Lower lobe of right lung (tissue), 2 donors: ENCODE measurements around the gene SLC8A1. TPM values are rescaled to one million over a fixed set of nuclear protein-coding genes. Genes with fewer than 3 reads are reported as not detected.

ENCODE experiments used
- ATAC-seq, 2 donors: fragments of 200-7000 bp; cut with Tn5 transposase; one replicate each; pipeline ENCODE4 v1.9.1; 2020 to 2022; ENCODE audit warnings: mild to moderate bottlenecking in 2 of 2, moderate library complexity in 2 of 2
- DNase-seq: peaks from one replicate; pipeline ENCODE4 v3.0.0-alpha.2; 2020
- H3K27ac ChIP-seq: fragments of 200-600 bp; one replicate; pipeline ENCODE4 v1.8.0; 2022
- H3K27me3 ChIP-seq: fragments of 200-600 bp; one replicate; pipeline ENCODE4 v1.8.0; 2022; ENCODE audit warnings: low read depth
- H3K36me3 ChIP-seq: fragments of 200-600 bp; one replicate; pipeline ENCODE4 v1.8.0; 2022; ENCODE audit warnings: mild to moderate bottlenecking
- H3K4me1 ChIP-seq: fragments of 200-600 bp; one replicate; pipeline ENCODE4 v1.8.0; 2022
- H3K4me3 ChIP-seq: fragments of 200-600 bp; one replicate; pipeline ENCODE4 v1.8.0; 2022; ENCODE audit warnings: mild to moderate bottlenecking
- H3K9me3 ChIP-seq: fragments of 200-600 bp; one replicate; pipeline ENCODE4 v1.8.0; 2022
- intact Hi-C: fragments of 100-400 bp; cut with DNase I; formaldehyde crosslinking; loops from one replicate; pipeline ENCODE4 v1.11.0; 2022
- total RNA-seq: library from RNA; stranded (reverse); fragmentation: NEBNext Ultra II Directional; extraction: Animal tissue kit (Norgen Biotek cat#: 25700); gene quantifications from one replicate; pipeline ENCODE4 v1.2.1, GENCODE V29; 2021
- TF ChIP-seq, protein P1 (sequence below): fragments of 200-600 bp; IDR thresholded peaks from one replicate; pipeline ENCODE4 v1.8.0; 2022; ENCODE audit warnings: antibody characterized with exemption, mild to moderate bottlenecking
- donor health status: DM: no; HTN: yes; CAD: no; lungs with severe emphysema.

Gene SLC8A1
- total RNA-seq, 1 donor from 2014 or later: 58.5 TPM

DNA sequence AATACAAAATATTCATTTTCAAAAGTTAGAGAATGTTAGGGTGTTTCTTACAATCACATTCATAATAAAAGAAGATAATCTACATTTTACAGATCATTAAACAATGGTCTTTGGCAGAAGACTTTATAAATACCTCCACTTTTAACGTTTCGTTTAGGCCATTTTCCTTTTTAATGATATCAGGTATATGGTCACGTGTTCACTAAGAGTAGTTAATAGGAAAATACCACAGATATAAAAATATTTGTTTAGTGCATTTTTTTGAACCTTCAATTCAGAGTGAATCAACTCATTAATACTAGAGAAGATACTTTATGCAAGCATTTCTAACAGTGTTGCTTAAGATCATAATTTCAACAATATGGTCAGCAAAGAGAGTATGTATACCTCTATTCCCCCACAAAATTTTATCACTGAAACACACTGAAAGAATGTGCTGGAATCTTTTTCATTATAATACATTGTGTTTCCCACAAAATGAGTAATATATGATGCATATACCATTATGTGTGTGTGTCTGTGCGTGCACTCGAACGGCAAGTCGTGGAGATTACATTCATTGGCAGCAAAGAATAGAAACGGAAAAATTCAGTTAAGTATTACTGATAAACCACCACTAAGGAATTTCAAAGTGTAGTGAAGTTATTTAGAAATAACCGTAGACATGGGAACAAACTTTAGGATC is 353.0 kb downstream of the SLC8A1 start:
- intact Hi-C loops: no loop called here
- ATAC-seq: no peak
- Histone ChIP-seq H3K9me3 (no peaks in the 10 kb centered on the region), H3K27ac (no peak overlapping the region), H3K36me3 (no peaks in the 10 kb centered on the region), H3K4me1 (no peaks in the 10 kb centered on the region), H3K4me3 (no peak overlapping the region), H3K27me3 (no peaks in the 10 kb centered on the region)
- TF ChIP-seq, protein P1, sequence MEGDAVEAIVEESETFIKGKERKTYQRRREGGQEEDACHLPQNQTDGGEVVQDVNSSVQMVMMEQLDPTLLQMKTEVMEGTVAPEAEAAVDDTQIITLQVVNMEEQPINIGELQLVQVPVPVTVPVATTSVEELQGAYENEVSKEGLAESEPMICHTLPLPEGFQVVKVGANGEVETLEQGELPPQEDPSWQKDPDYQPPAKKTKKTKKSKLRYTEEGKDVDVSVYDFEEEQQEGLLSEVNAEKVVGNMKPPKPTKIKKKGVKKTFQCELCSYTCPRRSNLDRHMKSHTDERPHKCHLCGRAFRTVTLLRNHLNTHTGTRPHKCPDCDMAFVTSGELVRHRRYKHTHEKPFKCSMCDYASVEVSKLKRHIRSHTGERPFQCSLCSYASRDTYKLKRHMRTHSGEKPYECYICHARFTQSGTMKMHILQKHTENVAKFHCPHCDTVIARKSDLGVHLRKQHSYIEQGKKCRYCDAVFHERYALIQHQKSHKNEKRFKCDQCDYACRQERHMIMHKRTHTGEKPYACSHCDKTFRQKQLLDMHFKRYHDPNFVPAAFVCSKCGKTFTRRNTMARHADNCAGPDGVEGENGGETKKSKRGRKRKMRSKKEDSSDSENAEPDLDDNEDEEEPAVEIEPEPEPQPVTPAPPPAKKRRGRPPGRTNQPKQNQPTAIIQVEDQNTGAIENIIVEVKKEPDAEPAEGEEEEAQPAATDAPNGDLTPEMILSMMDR: no peak
- DNase-seq: no peak

GRCh38 chr2:40097691-40098385 is 354.1 kb downstream of the SLC8A1 start:
- Histone ChIP-seq H3K36me3 (no peaks in the 10 kb centered on the region), H3K4me1 (no peaks in the 10 kb centered on the region), H3K9me3 (no peaks in the 10 kb centered on the region), H3K27me3 (no peaks in the 10 kb centered on the region), H3K4me3 (no peak overlapping the region), H3K27ac (no peak overlapping the region)
- ATAC-seq (no peak), DNase-seq (no peak)
- intact Hi-C loops: no loop called here
- TF ChIP-seq, protein P1: no peak

DNA sequence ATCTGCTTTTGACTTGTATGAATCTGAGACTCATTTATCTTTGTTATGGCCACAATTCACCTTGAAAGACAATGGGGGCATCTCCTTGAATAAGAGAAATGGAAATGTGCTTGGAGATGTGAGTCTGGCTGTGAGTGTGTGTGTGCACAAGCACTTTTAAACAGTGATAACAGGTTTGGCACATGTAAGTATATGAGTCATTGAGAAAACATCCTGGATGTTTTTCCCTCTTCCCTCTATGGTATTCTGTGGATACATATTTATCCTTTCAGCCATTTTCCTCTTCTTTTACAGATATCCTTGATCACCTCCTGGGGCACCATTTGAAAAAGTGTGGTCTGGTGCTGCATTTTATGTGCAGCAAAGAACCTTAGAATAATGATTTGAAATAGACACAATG is 355.5 kb downstream of the SLC8A1 start:
- no peaks in the 10 kb centered on the region for H3K36me3 ChIP-seq
- H3K9me3 ChIP-seq: no peaks in the 10 kb centered on the region
- no peaks in the 10 kb centered on the region for H3K27me3 ChIP-seq
- TF ChIP-seq, protein P1: no peak
- intact Hi-C loops: no loop called here
- ATAC-seq: no peak
- no peak overlapping the region for H3K4me3 ChIP-seq
- no peak for DNase-seq
- H3K4me1 ChIP-seq: no peaks in the 10 kb centered on the region
- no peak overlapping the region for H3K27ac ChIP-seq

DNA sequence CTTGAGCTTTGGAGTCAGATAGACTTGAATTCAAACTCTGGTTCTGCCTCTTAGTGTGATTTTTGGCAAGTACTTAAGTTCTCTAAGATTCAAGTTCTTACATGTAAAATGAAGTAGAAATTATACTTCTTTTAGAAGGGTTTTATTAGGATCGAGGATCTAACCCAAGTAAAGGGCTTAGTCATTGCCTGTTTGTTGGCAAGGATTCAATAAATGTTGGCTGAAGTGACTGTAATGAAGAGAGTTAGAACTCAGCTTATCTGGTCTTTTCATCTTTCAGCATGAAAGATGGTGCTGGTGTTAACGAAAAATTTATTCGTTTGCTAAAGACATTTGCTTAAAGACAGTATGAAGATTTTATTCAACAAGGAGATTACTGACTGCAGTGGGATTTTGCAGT is 356.9 kb downstream of the SLC8A1 start:
- Histone ChIP-seq H3K27ac (no peak overlapping the region), H3K9me3 (no peaks in the 10 kb centered on the region), H3K27me3 (no peaks in the 10 kb centered on the region), H3K36me3 (no peaks in the 10 kb centered on the region), H3K4me1 (no peaks in the 10 kb centered on the region), H3K4me3 (no peak overlapping the region)
- ATAC-seq (no peak), DNase-seq (no peak)
- TF ChIP-seq, protein P1: no peak
- intact Hi-C loops: no loop called here

- no peak overlapping the region for H3K4me3 ChIP-seq
- H3K4me1 ChIP-seq: no peaks in the 10 kb centered on the region
- DNase-seq: no peak
- H3K27me3 ChIP-seq: no peaks in the 10 kb centered on the region
- ATAC-seq: no peak
- intact Hi-C loops: no loop called here
- TF ChIP-seq, protein P1: no peak
- no peaks in the 10 kb centered on the region for H3K36me3 ChIP-seq
- no peaks in the 10 kb centered on the region for H3K9me3 ChIP-seq
- no peak overlapping the region for H3K27ac ChIP-seq
These were observed 357.4 kb downstream of the SLC8A1 start for GRCh38 chr2:40094451-40094850.
